Measurements from ENCODE around the gene TIAM1.

The TIAM1 gene

DNA sequence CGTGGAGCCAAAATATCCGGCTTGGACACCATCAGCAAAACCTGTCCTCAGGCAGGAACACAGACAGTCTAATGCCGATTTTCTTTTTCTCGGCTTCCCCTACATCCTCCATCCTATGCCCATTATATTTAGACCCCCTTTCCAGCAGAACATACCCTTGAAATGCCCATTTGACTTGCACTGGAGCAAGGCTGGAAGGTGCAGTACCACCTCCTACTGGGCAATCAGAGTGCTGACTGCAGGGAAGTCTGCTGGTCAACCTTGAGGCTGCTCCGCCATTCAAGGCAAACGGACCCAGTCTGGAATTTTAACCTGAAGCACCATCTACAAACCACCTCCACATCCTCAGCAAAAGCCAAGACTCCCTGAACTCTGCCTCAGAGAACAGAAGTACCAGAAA, 79.5 kb downstream of the TIAM1 start:
- no peak for DNase-seq
- Histone ChIP-seq H3K4me1 (no peaks in the 10 kb centered on the region), H3K36me3 (no peaks in the 10 kb centered on the region), H3K27me3 (no peaks in the 10 kb centered on the region), H3K9me3 (no peaks in the 10 kb centered on the region), H3K4me3 (ENCODE audit: low read depth, low read length) (no peak overlapping the region)
- TF ChIP-seq, protein P1, sequence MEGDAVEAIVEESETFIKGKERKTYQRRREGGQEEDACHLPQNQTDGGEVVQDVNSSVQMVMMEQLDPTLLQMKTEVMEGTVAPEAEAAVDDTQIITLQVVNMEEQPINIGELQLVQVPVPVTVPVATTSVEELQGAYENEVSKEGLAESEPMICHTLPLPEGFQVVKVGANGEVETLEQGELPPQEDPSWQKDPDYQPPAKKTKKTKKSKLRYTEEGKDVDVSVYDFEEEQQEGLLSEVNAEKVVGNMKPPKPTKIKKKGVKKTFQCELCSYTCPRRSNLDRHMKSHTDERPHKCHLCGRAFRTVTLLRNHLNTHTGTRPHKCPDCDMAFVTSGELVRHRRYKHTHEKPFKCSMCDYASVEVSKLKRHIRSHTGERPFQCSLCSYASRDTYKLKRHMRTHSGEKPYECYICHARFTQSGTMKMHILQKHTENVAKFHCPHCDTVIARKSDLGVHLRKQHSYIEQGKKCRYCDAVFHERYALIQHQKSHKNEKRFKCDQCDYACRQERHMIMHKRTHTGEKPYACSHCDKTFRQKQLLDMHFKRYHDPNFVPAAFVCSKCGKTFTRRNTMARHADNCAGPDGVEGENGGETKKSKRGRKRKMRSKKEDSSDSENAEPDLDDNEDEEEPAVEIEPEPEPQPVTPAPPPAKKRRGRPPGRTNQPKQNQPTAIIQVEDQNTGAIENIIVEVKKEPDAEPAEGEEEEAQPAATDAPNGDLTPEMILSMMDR (IDR thresholded peaks at IDR 0.05; ENCODE audit: low read depth, low read length) = no peak

DNA sequence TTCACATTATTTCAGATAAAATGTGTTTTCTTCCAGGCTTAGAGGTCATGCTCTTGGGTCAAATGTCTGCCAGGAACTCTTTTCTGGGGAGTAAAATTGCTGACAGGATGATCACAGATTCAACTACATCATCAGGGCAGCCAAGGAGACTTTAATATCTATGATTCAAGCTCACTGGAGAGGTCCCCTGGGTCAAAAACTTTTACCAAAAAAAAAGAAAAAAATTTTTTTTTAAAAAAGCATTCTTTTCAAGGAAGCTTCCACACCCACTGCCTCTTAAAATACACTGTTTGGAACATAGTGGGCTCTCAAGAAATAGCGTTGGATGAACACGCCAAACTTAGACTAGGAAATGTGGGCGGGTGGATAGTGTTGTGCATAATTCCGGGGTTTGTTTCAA, 81.3 kb downstream of the TIAM1 start:
- Histone ChIP-seq H3K4me1 (no peaks in the 10 kb centered on the region), H3K9me3 (no peaks in the 10 kb centered on the region), H3K36me3 (no peaks in the 10 kb centered on the region), H3K27me3 (no peaks in the 10 kb centered on the region), H3K4me3 (ENCODE audit: low read depth, low read length) (no peak overlapping the region)
- TF ChIP-seq, protein P1 (IDR thresholded peaks at IDR 0.05; ENCODE audit: low read depth, low read length) = no peak
- DNase-seq = no peak

GRCh38 chr21:31261759-31262158, 82.3 kb downstream of the TIAM1 start:
- Histone ChIP-seq H3K9me3 (no peaks in the 10 kb centered on the region), H3K27me3 (no peaks in the 10 kb centered on the region), H3K4me3 (ENCODE audit: low read depth, low read length) (no peak overlapping the region), H3K4me1 (no peaks in the 10 kb centered on the region), H3K36me3 (no peaks in the 10 kb centered on the region)
- DNase-seq = no peak
- TF ChIP-seq, protein P1 (IDR thresholded peaks at IDR 0.05; ENCODE audit: low read depth, low read length) = no peak

DNA sequence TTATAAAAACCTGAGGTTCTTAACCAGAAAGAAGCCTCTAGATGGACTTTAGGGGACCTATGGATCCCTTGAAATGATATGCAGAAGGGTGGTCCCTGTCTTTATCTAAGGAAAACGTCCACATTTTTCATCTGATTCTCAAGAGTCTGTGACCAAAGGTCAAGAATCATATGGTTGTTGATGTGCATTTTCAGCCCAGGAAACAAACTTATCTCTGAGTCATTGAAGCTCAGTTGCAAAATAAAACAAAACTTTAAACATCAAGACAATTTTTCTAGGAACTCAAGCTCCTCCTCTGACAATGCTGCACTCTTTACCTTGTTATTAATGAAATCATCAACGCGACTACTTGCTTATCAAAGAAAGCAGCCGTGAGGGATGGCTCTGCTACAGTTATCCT, 83.3 kb downstream of the TIAM1 start:
- TF ChIP-seq, protein P1 (IDR thresholded peaks at IDR 0.05; ENCODE audit: low read depth, low read length) = no peak
- H3K36me3 ChIP-seq = no peaks in the 10 kb centered on the region

GRCh38 chr21:31258073-31258472, 86.0 kb downstream of the TIAM1 start:
- Histone ChIP-seq H3K36me3 (no peaks in the 10 kb centered on the region), H3K9me3 (no peaks in the 10 kb centered on the region), H3K4me1 (no peaks in the 10 kb centered on the region), H3K27me3 (no peaks in the 10 kb centered on the region), H3K4me3 (ENCODE audit: low read depth, low read length) (no peak overlapping the region)
- DNase-seq = no peak
- TF ChIP-seq, protein P1 (IDR thresholded peaks at IDR 0.05; ENCODE audit: low read depth, low read length) = no peak

More for the DNA sequence above, 83.3 kb downstream of the TIAM1 start:
- H3K27me3 ChIP-seq = no peaks in the 10 kb centered on the region
- no peaks in the 10 kb centered on the region for H3K9me3 ChIP-seq
- H3K4me3 ChIP-seq (ENCODE audit: low read depth, low read length) = no peak overlapping the region
- no peaks in the 10 kb centered on the region for H3K4me1 ChIP-seq
- no peak for DNase-seq

GRCh38 chr21:31257265-31257664, 86.8 kb downstream of the TIAM1 start:
- Histone ChIP-seq H3K4me3 (ENCODE audit: low read depth, low read length) (no peak overlapping the region), H3K9me3 (no peaks in the 10 kb centered on the region), H3K27me3 (no peaks in the 10 kb centered on the region), H3K36me3 (no peaks in the 10 kb centered on the region), H3K4me1 (no peaks in the 10 kb centered on the region)
- DNase-seq = no peak
- TF ChIP-seq, protein P1 (IDR thresholded peaks at IDR 0.05; ENCODE audit: low read depth, low read length) = no peak

Measured in BE2C (cell line).